ENCODE data around the gene TENT5A. TPM values are rescaled to one million over a fixed set of nuclear protein-coding genes. Genes with fewer than 3 reads are reported as not detected.

TENT5A gene
- polyA plus RNA-seq, 3 donors = 9.1 to 28.9 (median 12.1) TPM

DNA sequence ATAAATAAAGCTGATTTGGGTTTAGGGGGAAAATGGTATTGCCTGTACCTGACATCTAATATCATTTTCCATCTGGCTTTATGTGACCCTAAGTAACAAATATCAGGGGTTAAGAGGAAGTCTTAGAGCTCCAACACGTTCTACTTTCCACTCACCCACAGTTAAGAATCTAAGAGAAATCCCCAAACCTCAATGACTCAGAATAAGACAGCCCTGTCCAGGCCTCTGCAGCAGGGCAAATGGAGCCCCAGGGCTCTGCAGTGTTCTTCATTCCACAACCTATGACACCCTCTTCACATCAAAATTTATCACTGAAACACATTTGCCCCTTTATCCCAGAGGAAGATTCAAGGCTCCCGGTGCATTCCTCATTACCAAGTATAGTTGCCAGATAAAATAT, 20.3 kb upstream of the TENT5A start:
- H3K27me3 Mint-ChIP-seq (ENCODE audit: low read depth in 3 of 3) = no peaks in the 10 kb centered on the region
- H3K9ac ChIP-seq (ENCODE audit: insufficient read depth, low read length, poor library complexity, severe bottlenecking) = no peak overlapping the region
- peaks cover 62% of the 10 kb centered on the region for H3K4me1 Mint-ChIP-seq
- H3K36me3 ChIP-seq (replicated peaks in 1 of 2; ENCODE audit: control insufficient read depth in 1 of 2, insufficient read depth in 2 of 2, low read length in 2 of 2) = no peaks in the 10 kb centered on the region
- no peaks in the 10 kb centered on the region for H3K27me3 ChIP-seq (ENCODE audit: control insufficient read depth in 2 of 2, insufficient read depth in 2 of 2, low read length in 2 of 2)
- H3K9me3 ChIP-seq (replicated peaks in 1 of 2; ENCODE audit: control insufficient read depth in 1 of 2, insufficient read depth in 1 of 2, low read length in 2 of 2) = peaks cover 0 to 3% of the 10 kb centered on the region in 2 donors
- H3K4me1 ChIP-seq (ENCODE audit: control insufficient read depth in 1 of 2, insufficient read depth in 2 of 2, low read length in 2 of 2) = peaks cover 48 to 69% of the 10 kb centered on the region in 2 donors
- intact Hi-C loops (cut with micrococcal nuclease) = no loop called here
- TF ChIP-seq, protein P1, sequence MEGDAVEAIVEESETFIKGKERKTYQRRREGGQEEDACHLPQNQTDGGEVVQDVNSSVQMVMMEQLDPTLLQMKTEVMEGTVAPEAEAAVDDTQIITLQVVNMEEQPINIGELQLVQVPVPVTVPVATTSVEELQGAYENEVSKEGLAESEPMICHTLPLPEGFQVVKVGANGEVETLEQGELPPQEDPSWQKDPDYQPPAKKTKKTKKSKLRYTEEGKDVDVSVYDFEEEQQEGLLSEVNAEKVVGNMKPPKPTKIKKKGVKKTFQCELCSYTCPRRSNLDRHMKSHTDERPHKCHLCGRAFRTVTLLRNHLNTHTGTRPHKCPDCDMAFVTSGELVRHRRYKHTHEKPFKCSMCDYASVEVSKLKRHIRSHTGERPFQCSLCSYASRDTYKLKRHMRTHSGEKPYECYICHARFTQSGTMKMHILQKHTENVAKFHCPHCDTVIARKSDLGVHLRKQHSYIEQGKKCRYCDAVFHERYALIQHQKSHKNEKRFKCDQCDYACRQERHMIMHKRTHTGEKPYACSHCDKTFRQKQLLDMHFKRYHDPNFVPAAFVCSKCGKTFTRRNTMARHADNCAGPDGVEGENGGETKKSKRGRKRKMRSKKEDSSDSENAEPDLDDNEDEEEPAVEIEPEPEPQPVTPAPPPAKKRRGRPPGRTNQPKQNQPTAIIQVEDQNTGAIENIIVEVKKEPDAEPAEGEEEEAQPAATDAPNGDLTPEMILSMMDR (IDR thresholded peaks at IDR 0.05) = no peak
- peak; percentile 69 to 87 (median 73) for DNase-seq
- peaks cover 0 to 4% (median 2%) of the 10 kb centered on the region in 7 donors for H3K9me3 Mint-ChIP-seq
- no CpG with 5 or more reads among the region's 2 CpGs for WGBS (ENCODE audit: insufficient coverage)
- peak overlapping the region in 1 of 2 donors; percentile 62 for H3K27ac ChIP-seq (ENCODE audit: low read depth in 1 of 2, low read length in 2 of 2)
- peak overlapping the region; percentile 66 to 91 (median 81) for H3K27ac Mint-ChIP-seq
- no peaks in the 10 kb centered on the region for H3K79me2 ChIP-seq (ENCODE audit: insufficient read depth, low read length)
- H3K4me3 Mint-ChIP-seq = no peak overlapping the region
- H3K4me3 ChIP-seq (replicated peaks in 1 of 3; ENCODE audit: low read depth in 2 of 3, low read length in 3 of 3) = no peak overlapping the region
- no peaks in the 10 kb centered on the region for H4K20me1 ChIP-seq (ENCODE audit: insufficient read depth, low read length)
- H2AFZ ChIP-seq (ENCODE audit: insufficient read depth, low read depth, low read length, poor library complexity, severe bottlenecking) = no peak overlapping the region
- H3K36me3 Mint-ChIP-seq = no peaks in the 10 kb centered on the region
- H3K4me2 ChIP-seq (replicated peaks; ENCODE audit: extremely low read depth, low read length, poor library complexity, severe bottlenecking) = no peak overlapping the region

DNA sequence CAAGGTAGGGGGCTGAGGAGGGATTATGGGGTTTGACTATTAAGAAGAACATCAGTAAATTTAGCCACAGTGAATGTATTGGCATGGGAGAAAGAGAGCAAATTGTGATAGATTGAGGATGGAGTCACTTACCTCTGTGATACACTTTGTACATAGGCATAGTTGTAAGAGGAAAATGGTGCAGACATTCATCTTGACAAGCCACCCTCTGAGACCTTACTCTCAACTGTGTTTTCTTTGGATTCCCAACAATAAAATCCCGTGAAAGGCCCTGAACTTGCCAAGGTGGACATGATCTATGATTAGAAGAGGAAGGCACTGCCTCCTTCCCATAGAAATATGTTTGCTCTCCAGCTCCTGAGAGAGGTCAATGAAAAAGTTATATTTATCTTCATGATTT, 18.6 kb upstream of the TENT5A start:
- peaks cover 0 to 2% (median 0%) of the 10 kb centered on the region in 7 donors for H3K9me3 Mint-ChIP-seq
- peaks cover 69% of the 10 kb centered on the region for H3K4me1 Mint-ChIP-seq
- TF ChIP-seq, protein P1 (IDR thresholded peaks at IDR 0.05) = no peak
- DNase-seq = no peak
- Histone ChIP-seq H3K36me3 (replicated peaks in 1 of 2; ENCODE audit: control insufficient read depth in 1 of 2, insufficient read depth in 2 of 2, low read length in 2 of 2) (no peaks in the 10 kb centered on the region), H3K27ac (ENCODE audit: low read depth in 1 of 2, low read length in 2 of 2) (no peak overlapping the region), H3K27me3 (ENCODE audit: control insufficient read depth in 2 of 2, insufficient read depth in 2 of 2, low read length in 2 of 2) (no peaks in the 10 kb centered on the region), H3K9me3 (replicated peaks in 1 of 2; ENCODE audit: control insufficient read depth in 1 of 2, insufficient read depth in 1 of 2, low read length in 2 of 2) (peaks cover 0 to 2% of the 10 kb centered on the region in 2 donors), H3K79me2 (ENCODE audit: insufficient read depth, low read length) (no peaks in the 10 kb centered on the region), H3K4me3 (replicated peaks in 1 of 3; ENCODE audit: low read depth in 2 of 3, low read length in 3 of 3) (no peak overlapping the region), H3K9ac (ENCODE audit: insufficient read depth, low read length, poor library complexity, severe bottlenecking) (no peak overlapping the region), H3K4me1 (ENCODE audit: control insufficient read depth in 1 of 2, insufficient read depth in 2 of 2, low read length in 2 of 2) (peaks cover 58 to 78% of the 10 kb centered on the region in 2 donors), H2AFZ (ENCODE audit: insufficient read depth, low read depth, low read length, poor library complexity, severe bottlenecking) (no peak overlapping the region), H3K4me2 (replicated peaks; ENCODE audit: extremely low read depth, low read length, poor library complexity, severe bottlenecking) (no peak overlapping the region), H4K20me1 (ENCODE audit: insufficient read depth, low read length) (no peaks in the 10 kb centered on the region)
- no peak overlapping the region for H3K4me3 Mint-ChIP-seq
- WGBS (ENCODE audit: insufficient coverage) = no CpG with 5 or more reads among the region's 1 CpG
- H3K27me3 Mint-ChIP-seq (ENCODE audit: low read depth in 3 of 3) = no peaks in the 10 kb centered on the region
- intact Hi-C loops (cut with micrococcal nuclease) = no loop called here
- peak overlapping the region in 1 of 7 donors; percentile 37 for H3K27ac Mint-ChIP-seq
- H3K36me3 Mint-ChIP-seq = no peaks in the 10 kb centered on the region

All from CD14-positive monocyte (primary cell).